Hepatocyte (in vitro differentiated cells): ENCODE measurements around the gene MYO5A. TPM values are rescaled to one million over a fixed set of nuclear protein-coding genes. Genes with fewer than 3 reads are reported as not detected.

Experiments used
- DNase-seq: peaks from one replicate; pipeline ENCODE4 v3.0.0-alpha.2; 2016; ENCODE audit warnings: low spot score
- H2AFZ ChIP-seq: fragments of 200-600 bp; sonication (generic); 2 replicates; pipeline ENCODE4 v1.6.0; 2016; ENCODE audit warnings: antibody characterized with exemption, mild to moderate bottlenecking
- H3K27ac ChIP-seq: fragments of 200-600 bp; sonication (generic); 2 replicates; pipeline ENCODE4 v1.5.1; 2016; ENCODE audit warnings: mild to moderate bottlenecking
- H3K27me3 ChIP-seq: fragments of 200-600 bp; sonication (generic); 2 replicates; pipeline ENCODE4 v1.6.1; 2016
- H3K36me3 ChIP-seq: fragments of 200-600 bp; sonication (generic); replicated peaks from 2 replicates; pipeline ENCODE4 v1.5.1; 2016; ENCODE audit warnings: low read depth; ENCODE audit not compliant: insufficient read depth
- H3K4me1 ChIP-seq: fragments of 200-600 bp; sonication (generic); 2 replicates; pipeline ENCODE4 v1.5.1; 2016; ENCODE audit warnings: mild to moderate bottlenecking, moderate library complexity; ENCODE audit not compliant: insufficient read depth
- H3K4me2 ChIP-seq: fragments of 200-600 bp; sonication (generic); 2 replicates; pipeline ENCODE4 v1.6.0; 2016
- H3K4me3 ChIP-seq: fragments of 200-600 bp; sonication (generic); 2 replicates; pipeline ENCODE4 v1.5.1; 2016; ENCODE audit warnings: mild to moderate bottlenecking
- H3K79me2 ChIP-seq: fragments of 200-600 bp; sonication (generic); 2 replicates; pipeline ENCODE4 v1.6.0; 2017; ENCODE audit warnings: mild to moderate bottlenecking
- H3K9me2 ChIP-seq: fragments of 200-600 bp; sonication (generic); replicated peaks from 2 replicates; pipeline ENCODE4 v1.6.0; 2017; ENCODE audit warnings: mild to moderate bottlenecking; ENCODE audit not compliant: insufficient read depth
- H3K9me3 ChIP-seq: fragments of 200-600 bp; sonication (generic); 2 replicates; pipeline ENCODE4 v1.5.1; 2016; ENCODE audit warnings: low read depth, mild to moderate bottlenecking
- H4K20me1 ChIP-seq: fragments of 200-600 bp; sonication (generic); 2 replicates; pipeline ENCODE4 v1.6.0; 2016; ENCODE audit warnings: mild to moderate bottlenecking; ENCODE audit not compliant: insufficient read depth, poor library complexity, severe bottlenecking
- CTCF ChIP-seq: fragments of 200-600 bp; sonication (generic); IDR thresholded peaks from 2 replicates; pipeline ENCODE4 v1.5.1; 2016; ENCODE audit warnings: antibody characterized with exemption, mild to moderate bottlenecking; ENCODE audit not compliant: poor library complexity
- EZH2 ChIP-seq: fragments of 200-600 bp; sonication (generic); IDR thresholded peaks from 2 replicates; pipeline ENCODE4 v1.6.1; 2016; ENCODE audit warnings: antibody characterized with exemption, mild to moderate bottlenecking, borderline replicate concordance
- EZH2phosphoT487 ChIP-seq: fragments of 200-600 bp; sonication (generic); IDR thresholded peaks from one replicate; pipeline ENCODE4 v1.6.1; 2018; ENCODE audit warnings: antibody characterized with exemption, mild to moderate bottlenecking, low read depth, moderate library complexity; ENCODE audit not compliant: unreplicated experiment, severe bottlenecking
- WGBS: methylation state at CpG from one replicate; pipeline ENCODE4 v1.1.6; 2016; ENCODE audit warnings: low lambda C conversion rate; ENCODE audit errors: missing lambda C conversion rate; 5-methylcytosine and 5-hydroxymethylcytosine counted together
- polyA plus RNA-seq: library from polyadenylated mRNA; unstranded; fragments of >200 nt; fragmentation: Nextera tagmentation; extraction: Ambion mirVana; gene quantifications from 2 replicates; pipeline ENCODE4 v1.2.1, GENCODE V29; 2016
- total RNA-seq: library from RNA; depleted of rRNA; stranded (reverse); fragments of >200 nt; gene quantifications from 2 replicates; pipeline ENCODE4 v1.2.3, GENCODE V29; 2014

MYO5A gene
- total and polyA plus RNA-seq, 2 experiments from 2014 or later, result 3.7 to 14.8 TPM

- 95% methylated on average over 6 of the region's 6 CpGs for WGBS
- H3K4me1 ChIP-seq, result peaks cover 10% of the 10 kb centered on the region
- DNase-seq, result no peak
Measured at GRCh38 chr15:52283281-52283680, 245.4 kb downstream of the MYO5A start.

GRCh38 chr15:52282418-52282817, 246.3 kb downstream of the MYO5A start:
- Histone ChIP-seq H3K9me3 (no peaks in the 10 kb centered on the region), H3K27ac (no peak overlapping the region), H4K20me1 (no peaks in the 10 kb centered on the region), H3K36me3 (no peaks in the 10 kb centered on the region), H3K27me3 (no peaks in the 10 kb centered on the region), H3K4me1 (peaks cover 1% of the 10 kb centered on the region), H3K9me2 (no peaks in the 10 kb centered on the region), H3K79me2 (peaks cover 18% of the 10 kb centered on the region), H3K4me2 (no peak overlapping the region), H3K4me3 (no peak overlapping the region), H2AFZ (no peak overlapping the region)
- WGBS, result 92% methylated on average over 14 of the region's 14 CpGs
- no peak for TF ChIP-seq CTCF
- no peak for DNase-seq

More at GRCh38 chr15:52283281-52283680, 245.4 kb downstream of the MYO5A start:
- Histone ChIP-seq H4K20me1 (no peaks in the 10 kb centered on the region), H2AFZ (no peak overlapping the region), H3K4me2 (no peak overlapping the region), H3K27me3 (no peaks in the 10 kb centered on the region), H3K4me3 (no peak overlapping the region), H3K27ac (no peak overlapping the region), H3K79me2 (peaks cover 18% of the 10 kb centered on the region), H3K9me2 (no peaks in the 10 kb centered on the region), H3K9me3 (no peaks in the 10 kb centered on the region), H3K36me3 (no peaks in the 10 kb centered on the region)
- TF ChIP-seq CTCF (no peak), EZH2 (no peak), EZH2phosphoT487 (no peak)

GRCh38 chr15:52281085-52282035, 247.3 kb downstream of the MYO5A start:
- Histone ChIP-seq H3K4me1 (no peaks in the 10 kb centered on the region), H3K4me2 (no peak overlapping the region), H3K36me3 (no peaks in the 10 kb centered on the region), H3K79me2 (peaks cover 18% of the 10 kb centered on the region), H3K9me2 (no peaks in the 10 kb centered on the region), H3K4me3 (no peak overlapping the region), H4K20me1 (no peaks in the 10 kb centered on the region), H2AFZ (no peak overlapping the region), H3K27me3 (no peaks in the 10 kb centered on the region), H3K9me3 (no peaks in the 10 kb centered on the region), H3K27ac (no peak overlapping the region)
- DNase-seq, result no peak
- 73% methylated on average over 10 of the region's 10 CpGs for WGBS
- TF ChIP-seq CTCF (no peak), EZH2 (no peak), EZH2phosphoT487 (no peak)
